GM18511 (cell line): ENCODE results near the gene SLC27A5.

Source experiments
- ATAC-seq: cut with Tn5 transposase; IDR thresholded peaks from one replicate; pipeline ENCODE4 v1.9.1; 2021; ENCODE audit warnings: mild to moderate bottlenecking, moderate library complexity; ENCODE audit not compliant: unreplicated experiment

The SLC27A5 gene

GRCh38 chr19:58511353-58512208 lies at the start of gene SLC27A5:
Gene SLC27A5 (minus strand): TSS chr19:58511992. CDS start chr19:58511955, 37 bp downstream.
- ATAC-seq, result no peak

GRCh38 chr19:58560921-58561320 lies 49.1 kb upstream of the SLC27A5 start:
- ATAC-seq, result no peak

GRCh38 chr19:58560007-58560887 lies 48.5 kb upstream of the SLC27A5 start:
- ATAC-seq, result no peak

- ATAC-seq, result peak; percentile 28
These were observed 47.6 kb upstream of the SLC27A5 start for GRCh38 chr19:58559275-58560006.

GRCh38 chr19:58558623-58559274 lies 47.0 kb upstream of the SLC27A5 start:
- peak; percentile 54 for ATAC-seq

GRCh38 chr19:58558066-58558622 lies 46.4 kb upstream of the SLC27A5 start, which contains the start of gene UBE2M:
Gene UBE2M (minus strand): TSS chr19:58558611. CDS start chr19:58558381, 230 bp downstream.
- peak; percentile 1 for ATAC-seq

GRCh38 chr19:58557221-58558065 lies 45.7 kb upstream of the SLC27A5 start:
- no peak for ATAC-seq

- no peak for ATAC-seq
These were observed 44.9 kb upstream of the SLC27A5 start for GRCh38 chr19:58556622-58557220.

GRCh38 chr19:58555920-58556621 lies 44.3 kb upstream of the SLC27A5 start:
- no peak for ATAC-seq

GRCh38 chr19:58555369-58555885 lies 43.6 kb upstream of the SLC27A5 start:
- ATAC-seq, result no peak

GRCh38 chr19:58554494-58555368 lies 42.9 kb upstream of the SLC27A5 start, which contains the start of gene CHMP2A:
Gene CHMP2A (minus strand): TSS chr19:58555105. CDS start chr19:58554212, 893 bp downstream.
- ATAC-seq, result peak; percentile 37

- ATAC-seq, result no peak
These were observed 42.2 kb upstream of the SLC27A5 start for GRCh38 chr19:58553799-58554493.

- ATAC-seq, result no peak
These were observed 40.9 kb upstream of the SLC27A5 start for GRCh38 chr19:58552655-58553054.

- ATAC-seq, result no peak
These were observed 40.0 kb upstream of the SLC27A5 start for GRCh38 chr19:58551577-58552471.

- ATAC-seq, result no peak
These were observed 39.3 kb upstream of the SLC27A5 start for GRCh38 chr19:58551123-58551497.
